HCT116 (cell line): ENCODE measurements around the gene TCAF2.
"Not testable (repeated sequence)": the region's sequence is repeated elsewhere in the genome, so short reads cannot be mapped to it uniquely, and the experiment has no call there.

ENCODE experiments used
- CTCF ChIP-seq, 3 experiments: fragments of 200-600 bp in 1 of 3; sonication (generic) in 1 of 3; IDR thresholded peaks in 2 of 3; conservative IDR thresholded peaks in 1 of 3; 2 replicates each; pipeline ENCODE4 v1.5.1; 2012 to 2017; ENCODE audit warnings: low read depth in 2 of 3, low read length in 2 of 3, antibody characterized with exemption in 1 of 3, borderline replicate concordance in 1 of 3, control low read depth in 1 of 3, mild to moderate bottlenecking in 1 of 3, mixed read lengths in 1 of 3, mixed run types in 1 of 3, moderate library complexity in 1 of 3; ENCODE audit not compliant: insufficient read depth in 1 of 3
- EGR1 ChIP-seq: IDR thresholded peaks from 2 replicates; pipeline ENCODE4 v1.6.1; 2012; ENCODE audit warnings: low read depth
- EZH2 ChIP-seq: fragments of 200-600 bp; sonication (generic); IDR thresholded peaks from 2 replicates; pipeline ENCODE4 v1.6.1; 2017; ENCODE audit warnings: antibody characterized with exemption, mixed run types
- JUND ChIP-seq: IDR thresholded peaks from 2 replicates; pipeline ENCODE4 v1.6.1; 2012
- POLR2A ChIP-seq: IDR thresholded peaks from 2 replicates; pipeline ENCODE4 v1.7.0; 2011; ENCODE audit warnings: borderline replicate concordance; ENCODE audit not compliant: insufficient read depth, insufficient read length; ENCODE audit errors: extremely low read depth
- POLR2AphosphoS5 ChIP-seq: IDR thresholded peaks from 2 replicates; pipeline ENCODE4 v1.6.1; 2011; ENCODE audit warnings: mild to moderate bottlenecking, low read depth, low read length, moderate library complexity
- REST ChIP-seq: IDR thresholded peaks from 2 replicates; pipeline ENCODE4 v1.6.1; 2012; ENCODE audit warnings: low read depth
- SIN3A ChIP-seq: IDR thresholded peaks from 2 replicates; pipeline ENCODE4 v1.6.1; 2012; ENCODE audit warnings: low read depth
- TCF7L2 ChIP-seq: IDR thresholded peaks from 2 replicates; pipeline ENCODE4 v1.7.0; 2011; ENCODE audit warnings: borderline replicate concordance, inconsistent platforms; ENCODE audit not compliant: insufficient read depth, insufficient read length; ENCODE audit errors: extremely low read depth

GRCh38 chr7:143588183-143588582 lies 32.6 kb upstream of the TCAF2 start:
- not testable (repeated sequence) for TF ChIP-seq POLR2AphosphoS5; POLR2A; EZH2; EGR1; CTCF (IDR thresholded peaks at IDR 0.05 in 2 of 3, conservative IDR thresholded peaks at IDR 0.05 in 1 of 3; ENCODE audit: borderline replicate concordance in 1 of 3, insufficient read depth in 1 of 3, low read depth in 2 of 3, low read length in 2 of 3); TCF7L2; REST; SIN3A; JUND
